Tibial nerve (tissue), 4 donors: Measurements from ENCODE around the gene OPTC.

Experiments
- EP300 ChIP-seq, 2 donors: sonication (generic); formaldehyde crosslinking; IDR thresholded peaks; one replicate each; pipeline ENCODE4 v1.6.1; 2017; ENCODE audit warnings: antibody characterized with exemption in 2 of 2, mild to moderate bottlenecking in 1 of 2
- POLR2A ChIP-seq, 2 donors: fragments of 450-650 bp; IDR thresholded peaks; one replicate each; pipeline ENCODE4 v1.6.1; 2017; ENCODE audit warnings: antibody characterized with exemption in 2 of 2, mild to moderate bottlenecking in 2 of 2, moderate library complexity in 2 of 2
- TF ChIP-seq, protein P1 (sequence below), 5 experiments: fragments of 200-600 bp in 3 of 5; fragments of 450-650 bp in 2 of 5; sonication (generic) in 3 of 5; IDR thresholded peaks; one replicate each; pipeline ENCODE4 v1.5.1; 2016 to 2019; ENCODE audit warnings: antibody characterized with exemption in 5 of 5, mild to moderate bottlenecking in 3 of 5, moderate library complexity in 2 of 5

DNA sequence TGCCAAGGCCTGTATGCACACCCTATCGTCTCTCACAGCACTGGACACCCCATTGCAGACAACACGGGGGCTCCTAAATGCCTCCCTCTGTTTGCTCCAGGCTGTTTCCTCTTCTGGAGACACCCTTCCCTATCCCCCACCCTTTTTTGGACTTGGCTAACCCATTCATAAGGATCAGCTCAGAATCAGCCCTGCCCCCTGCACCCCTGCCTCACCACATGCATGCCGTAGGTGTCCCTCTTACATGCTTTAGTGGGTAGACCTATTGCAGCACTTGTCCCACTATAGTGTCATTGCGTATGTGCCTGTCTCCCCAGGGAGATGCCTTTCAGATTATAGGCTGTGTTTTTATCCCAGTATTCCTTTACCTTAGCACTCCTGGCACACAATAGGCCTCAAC lies 30.9 kb downstream of the OPTC start:
- TF ChIP-seq POLR2A (IDR thresholded peaks at IDR 0.05) (no peak), EP300 (IDR thresholded peaks at IDR 0.05) (no peak)
- TF ChIP-seq, protein P1, sequence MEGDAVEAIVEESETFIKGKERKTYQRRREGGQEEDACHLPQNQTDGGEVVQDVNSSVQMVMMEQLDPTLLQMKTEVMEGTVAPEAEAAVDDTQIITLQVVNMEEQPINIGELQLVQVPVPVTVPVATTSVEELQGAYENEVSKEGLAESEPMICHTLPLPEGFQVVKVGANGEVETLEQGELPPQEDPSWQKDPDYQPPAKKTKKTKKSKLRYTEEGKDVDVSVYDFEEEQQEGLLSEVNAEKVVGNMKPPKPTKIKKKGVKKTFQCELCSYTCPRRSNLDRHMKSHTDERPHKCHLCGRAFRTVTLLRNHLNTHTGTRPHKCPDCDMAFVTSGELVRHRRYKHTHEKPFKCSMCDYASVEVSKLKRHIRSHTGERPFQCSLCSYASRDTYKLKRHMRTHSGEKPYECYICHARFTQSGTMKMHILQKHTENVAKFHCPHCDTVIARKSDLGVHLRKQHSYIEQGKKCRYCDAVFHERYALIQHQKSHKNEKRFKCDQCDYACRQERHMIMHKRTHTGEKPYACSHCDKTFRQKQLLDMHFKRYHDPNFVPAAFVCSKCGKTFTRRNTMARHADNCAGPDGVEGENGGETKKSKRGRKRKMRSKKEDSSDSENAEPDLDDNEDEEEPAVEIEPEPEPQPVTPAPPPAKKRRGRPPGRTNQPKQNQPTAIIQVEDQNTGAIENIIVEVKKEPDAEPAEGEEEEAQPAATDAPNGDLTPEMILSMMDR (IDR thresholded peaks at IDR 0.05): no peak
